ENCODE results near the gene PTRH1.
A peak's percentile ranks its signal among the peaks of the same experiment; 100 is the strongest.
"Not testable (repeated sequence)": the region's sequence is repeated elsewhere in the genome, so short reads cannot be mapped to it uniquely, and the experiment has no call there.

PTRH1 gene, protein sequence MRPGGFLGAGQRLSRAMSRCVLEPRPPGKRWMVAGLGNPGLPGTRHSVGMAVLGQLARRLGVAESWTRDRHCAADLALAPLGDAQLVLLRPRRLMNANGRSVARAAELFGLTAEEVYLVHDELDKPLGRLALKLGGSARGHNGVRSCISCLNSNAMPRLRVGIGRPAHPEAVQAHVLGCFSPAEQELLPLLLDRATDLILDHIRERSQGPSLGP

DNA sequence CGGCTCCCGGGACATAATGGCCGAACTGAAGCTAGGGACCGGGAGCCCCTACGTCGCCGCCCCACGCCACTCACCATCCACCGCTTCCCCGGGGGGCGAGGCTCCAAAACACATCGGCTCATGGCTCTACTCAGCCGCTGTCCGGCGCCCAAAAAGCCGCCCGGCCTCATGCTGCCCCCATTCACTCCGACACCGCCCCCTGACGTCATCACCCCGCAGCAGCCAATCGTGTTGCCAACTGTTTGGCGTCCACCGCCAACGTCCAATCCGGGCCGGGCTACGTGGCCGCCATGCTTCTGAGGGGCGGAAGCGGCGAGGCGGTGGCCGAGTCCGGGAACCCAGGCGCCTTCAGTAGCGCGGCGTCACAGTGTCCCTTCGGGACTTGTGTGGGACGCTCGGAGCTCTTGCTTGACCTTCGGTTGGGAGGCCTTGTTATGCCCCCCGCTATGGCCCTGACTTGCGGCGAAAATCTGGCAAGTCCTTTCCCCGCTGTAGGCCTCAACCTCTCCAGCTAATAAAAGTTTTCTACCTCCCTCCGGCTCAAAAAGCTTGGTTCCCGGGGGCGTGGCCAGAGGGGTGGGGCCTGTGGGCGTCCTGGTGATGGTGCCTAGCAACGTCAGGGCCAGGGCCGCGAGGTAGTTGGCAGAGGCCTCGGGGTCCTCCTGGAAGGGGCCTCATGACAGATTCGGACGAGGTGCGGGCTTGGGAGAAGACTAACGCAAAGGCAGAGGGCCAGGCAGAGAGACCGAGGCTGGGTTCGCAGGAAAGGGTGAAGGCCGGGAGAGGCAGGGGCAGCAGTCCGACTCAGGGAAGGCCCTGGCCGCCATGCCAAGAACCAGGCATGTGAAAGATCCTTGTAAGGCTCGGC, at the start of gene PTRH1, which contains the start of gene TTC16:
Gene PTRH1 (minus strand): TSS at position 194 of the 868 bp plus-strand sequence. CDS start 24 bp downstream, at position 170.
Gene TTC16 (plus strand): TSS at position 610 of the 868 bp plus-strand sequence. CDS start 67 bp downstream, at position 677.
- DNase-seq (ENCODE audit: low read depth): peak; percentile 95

DNA sequence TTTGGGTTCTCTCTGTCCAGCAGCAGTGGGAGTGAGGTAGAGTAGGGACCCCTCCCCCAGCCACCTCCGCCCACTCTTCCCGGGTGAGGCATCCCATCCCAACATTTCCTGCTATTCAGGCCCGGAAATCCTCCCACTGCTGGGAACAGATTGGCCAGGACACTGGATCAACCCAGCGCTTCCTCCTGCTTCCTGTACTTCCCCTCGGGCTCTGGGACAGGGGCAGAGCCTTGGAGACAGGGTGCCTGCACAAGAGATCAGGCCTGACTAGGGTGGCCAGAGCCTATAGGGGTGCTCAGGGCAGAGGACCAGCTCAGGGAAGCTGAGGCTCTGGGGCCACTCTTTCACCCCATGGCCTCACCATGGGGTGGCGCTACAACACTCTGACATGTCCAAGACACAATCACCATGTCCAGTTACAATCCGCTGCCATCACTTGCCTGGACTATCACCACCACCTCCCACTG, 48.5 kb upstream of the PTRH1 start:
- no peak for DNase-seq (ENCODE audit: low read depth)

DNA sequence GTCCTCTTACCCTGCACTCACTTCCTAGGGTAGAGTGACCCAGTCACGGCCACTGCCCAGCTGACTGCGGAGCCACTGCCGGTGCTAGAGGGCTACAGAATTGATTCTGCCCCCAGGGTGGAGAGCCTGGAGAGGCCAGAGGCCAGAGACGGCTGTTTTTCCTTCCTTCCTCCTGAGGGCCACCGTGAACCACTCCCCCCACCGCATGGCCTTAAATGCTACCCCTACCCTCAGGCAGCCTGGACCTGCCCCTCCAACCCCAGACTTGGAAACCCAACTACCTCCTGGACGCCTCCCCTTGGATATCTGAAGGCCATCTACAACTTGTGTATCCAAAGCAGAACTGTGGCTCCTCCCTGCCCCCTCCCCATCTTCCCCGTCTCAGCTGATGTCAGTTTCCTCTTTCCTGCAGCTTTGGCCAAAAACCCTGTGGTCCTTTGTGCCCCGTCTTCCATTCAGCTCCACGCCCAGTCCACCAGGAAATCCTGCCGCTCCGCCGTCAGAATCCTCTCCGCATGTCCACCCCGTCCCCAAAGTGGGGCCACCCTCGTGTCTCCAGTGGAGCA, 46.7 kb upstream of the PTRH1 start:
- DNase-seq (ENCODE audit: low read depth): no peak

DNA sequence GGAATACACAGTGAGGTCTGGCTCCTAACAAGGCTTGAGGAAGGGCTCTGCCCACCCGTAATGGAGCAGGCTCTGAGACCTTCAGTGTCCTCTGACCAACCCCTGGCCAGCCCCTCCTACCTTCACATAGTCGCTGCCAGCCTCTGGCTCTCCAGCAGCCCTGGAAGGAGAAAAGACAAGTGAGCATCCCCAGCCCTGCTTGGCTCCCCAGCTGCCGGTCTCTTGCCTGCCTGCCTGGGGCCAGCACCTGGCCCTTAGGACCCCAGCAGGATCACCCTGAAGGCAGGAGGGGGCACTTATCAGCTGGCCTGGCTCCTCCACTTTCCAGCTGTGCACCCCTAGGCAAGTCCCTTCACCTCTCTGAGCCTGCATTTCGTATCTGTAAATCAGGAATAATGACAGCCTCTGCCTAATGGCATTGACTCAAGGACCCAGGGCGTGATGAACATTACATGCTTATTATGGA, 46.1 kb upstream of the PTRH1 start:
- no peak for DNase-seq (ENCODE audit: low read depth)

DNA sequence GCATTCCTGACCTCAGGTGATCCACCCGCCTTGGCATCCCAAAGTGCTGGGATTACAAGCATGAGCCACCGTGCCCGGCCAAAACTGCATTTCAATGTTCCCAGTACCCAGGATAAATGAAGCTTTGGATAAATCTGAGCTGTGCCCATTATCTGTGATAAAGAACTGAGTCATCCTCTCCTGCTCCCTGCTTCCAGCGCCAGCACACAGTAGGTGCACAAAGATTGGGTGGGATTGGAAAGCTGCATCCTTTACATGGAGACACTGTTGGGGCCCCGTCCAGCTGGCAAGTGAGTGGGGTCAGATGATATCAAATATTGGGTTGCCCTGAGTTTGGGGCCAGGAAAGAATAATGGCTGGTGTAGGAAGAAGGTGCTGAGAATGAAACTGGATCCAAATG, 45.6 kb upstream of the PTRH1 start:
- DNase-seq (ENCODE audit: low read depth): no peak

DNA sequence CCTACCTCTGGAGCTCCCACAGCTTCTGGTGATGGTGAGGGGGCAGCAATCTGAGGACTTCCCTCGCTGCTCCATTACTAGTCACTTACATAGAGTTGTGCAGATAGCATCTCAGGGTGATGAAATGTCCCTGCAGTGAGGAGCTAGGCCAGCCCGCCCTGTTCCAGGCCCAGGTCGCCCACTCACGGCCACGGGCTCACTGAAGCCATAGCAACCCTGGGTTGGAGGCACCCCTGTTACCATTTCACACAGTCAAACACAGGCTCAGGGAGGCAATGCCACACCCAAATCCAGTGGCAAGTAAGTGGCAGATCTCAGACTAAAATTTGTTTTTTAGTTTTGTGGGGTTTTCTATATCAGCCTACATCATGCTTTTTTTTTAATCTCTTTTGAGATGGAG, 43.4 kb upstream of the PTRH1 start:
- no peak for DNase-seq (ENCODE audit: low read depth)

DNA sequence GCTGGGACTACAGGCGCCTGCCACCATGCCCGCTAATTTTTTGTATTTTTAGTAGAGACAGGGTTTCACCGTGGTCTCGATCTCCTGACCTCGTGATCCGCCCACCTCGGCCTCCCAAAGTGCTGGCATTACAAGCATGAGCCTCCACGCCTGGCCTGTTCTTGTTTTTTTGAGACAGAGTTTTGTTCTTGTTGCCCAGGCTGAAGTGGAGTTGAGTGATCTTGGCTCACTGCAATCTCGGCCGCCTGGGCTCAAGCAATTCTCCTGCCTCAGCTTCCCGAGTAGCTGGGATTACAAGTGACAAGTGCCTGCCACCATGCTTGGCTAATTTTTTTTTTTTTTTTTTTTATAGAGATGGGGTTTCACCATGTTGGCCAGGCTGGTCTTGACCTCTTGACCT, 41.3 kb upstream of the PTRH1 start:
- not testable (repeated sequence) for DNase-seq (ENCODE audit: low read depth)

DNA sequence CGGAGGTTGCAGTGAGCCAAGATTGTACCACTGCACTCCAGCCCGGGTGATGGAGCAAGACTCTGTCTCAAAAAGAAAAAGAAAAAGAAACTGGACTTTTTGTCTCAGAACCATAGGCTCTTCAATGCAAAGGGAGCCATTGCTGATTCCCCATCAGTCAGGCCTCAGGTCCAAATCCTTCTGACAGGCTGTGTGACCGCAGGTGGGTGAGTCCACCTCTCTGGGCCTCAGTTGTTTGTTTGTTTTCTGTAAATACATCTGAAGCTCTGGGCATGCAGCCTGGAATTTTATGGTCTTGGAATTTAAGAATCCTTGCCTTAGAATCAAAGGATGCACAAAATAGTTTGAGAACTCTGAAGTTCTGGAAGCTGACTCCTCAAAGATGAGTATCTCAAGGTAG, 40.8 kb upstream of the PTRH1 start:
- DNase-seq (ENCODE audit: low read depth): no peak

DNA sequence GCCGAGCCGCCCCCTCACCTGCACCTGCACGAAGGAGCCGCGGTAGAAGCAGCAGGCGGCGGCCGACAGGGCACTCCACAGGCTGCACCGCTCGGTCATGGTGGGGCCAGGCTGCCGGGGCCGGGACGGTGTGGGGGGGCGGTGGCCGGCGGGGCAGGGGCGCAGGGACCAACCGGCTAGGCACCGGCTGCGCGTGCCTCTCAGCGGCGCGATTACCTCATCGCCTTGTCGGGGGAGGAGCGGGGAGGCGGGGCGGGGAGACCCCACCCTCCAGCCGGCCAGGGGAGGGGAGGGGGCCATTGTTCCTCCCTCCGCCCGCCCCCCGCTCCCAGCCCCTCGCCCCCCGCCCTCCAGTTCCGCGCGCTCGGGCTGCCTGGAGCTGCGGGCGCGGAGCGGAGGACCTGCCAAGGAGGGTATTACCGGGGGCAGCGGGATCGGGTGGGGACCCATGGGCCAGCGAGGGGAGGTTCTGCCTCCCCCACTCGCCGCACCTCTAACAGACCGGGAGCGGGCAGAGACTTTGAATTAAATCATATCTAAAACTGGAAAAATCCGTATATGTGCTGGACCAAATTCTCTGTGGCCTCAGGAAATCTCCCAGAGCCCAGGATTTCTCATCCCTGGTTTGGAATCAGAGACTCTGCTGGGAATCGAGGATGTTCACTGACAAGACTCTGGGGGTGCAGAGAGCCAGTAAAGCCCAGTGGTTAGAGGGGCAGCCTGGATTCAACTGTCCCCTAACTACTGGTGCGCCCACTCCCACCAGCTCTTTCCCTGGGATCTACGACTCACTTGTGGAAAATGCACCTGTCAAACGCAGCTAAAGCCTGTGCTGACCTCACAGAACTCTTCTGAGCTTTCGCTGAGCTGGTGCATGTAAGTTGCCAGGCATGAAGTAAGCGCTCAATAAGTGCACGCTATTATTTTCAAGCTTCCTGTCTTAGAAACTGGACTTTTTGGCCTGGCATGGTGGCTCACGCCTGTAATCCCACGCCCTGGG, 39.9 kb upstream of the PTRH1 start:
- DNase-seq (ENCODE audit: low read depth): no peak

DNA sequence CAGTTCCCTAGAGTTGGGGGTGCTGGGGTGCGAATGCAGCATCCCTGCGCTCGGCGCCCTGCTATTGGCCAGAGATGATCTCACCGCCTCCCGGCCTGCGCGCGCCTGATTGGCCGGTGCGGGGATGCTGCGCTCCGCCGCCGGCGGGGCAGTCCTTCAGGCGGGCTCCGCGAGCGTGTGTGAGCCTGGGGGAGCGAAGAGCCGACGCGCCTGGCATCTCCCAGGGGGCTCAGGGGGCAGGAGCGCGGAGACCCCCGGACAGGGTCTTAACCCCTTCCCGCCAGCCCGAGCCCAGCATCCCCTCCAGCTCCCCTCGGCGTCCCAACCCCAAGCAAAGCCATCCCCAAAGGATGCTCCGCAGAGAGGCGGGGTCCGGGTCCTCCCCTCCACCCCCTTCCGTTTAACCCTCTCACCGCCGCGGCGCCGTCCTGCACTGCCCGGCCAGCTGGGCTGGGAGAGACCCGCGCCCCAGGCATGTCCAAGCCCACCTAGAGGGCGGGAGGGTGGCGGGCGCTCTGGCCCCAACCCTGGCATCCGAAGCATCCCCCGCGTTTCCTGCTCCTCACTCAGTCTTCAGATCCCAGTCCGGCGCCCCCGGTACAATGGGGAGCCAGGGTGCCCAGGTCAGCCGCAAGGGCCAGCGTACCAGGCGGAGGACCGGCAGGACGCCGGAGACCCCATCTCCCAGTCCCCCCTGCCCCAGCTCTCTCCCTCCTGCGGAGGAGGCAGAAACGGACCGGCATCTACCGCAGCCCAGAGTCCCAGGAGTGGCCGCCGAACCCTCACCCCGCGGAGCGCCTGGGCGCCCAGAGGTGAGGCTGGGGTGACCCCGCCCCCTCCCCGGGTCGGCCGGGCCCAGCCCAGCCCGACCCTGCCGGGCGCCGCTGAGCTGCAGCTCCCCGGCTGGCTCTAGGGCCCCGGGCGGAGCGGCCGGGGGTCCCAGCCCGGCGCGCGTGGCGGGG, 38.9 kb upstream of the PTRH1 start:
- DNase-seq (ENCODE audit: low read depth): no peak

DNA sequence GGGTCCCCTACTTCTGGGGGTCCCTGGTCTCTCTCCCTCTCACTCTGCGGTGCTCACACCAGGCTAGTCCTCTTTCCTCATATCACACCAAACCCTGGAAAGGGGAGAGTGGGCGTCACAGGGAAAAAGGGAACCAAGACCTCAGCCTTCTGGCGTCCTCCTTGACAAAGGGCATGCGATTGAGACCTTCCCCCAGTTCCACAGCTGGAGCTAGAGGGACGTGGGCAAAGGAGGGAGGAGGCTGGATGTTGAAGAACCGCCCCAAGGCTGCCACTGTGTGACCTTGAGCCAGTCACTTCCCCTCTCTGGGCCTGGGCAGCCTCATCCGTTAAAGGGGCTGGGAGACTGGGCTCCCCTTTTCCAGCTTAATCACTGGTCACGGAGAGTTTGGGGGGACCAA, 38.2 kb upstream of the PTRH1 start:
- no peak for DNase-seq (ENCODE audit: low read depth)

DNA sequence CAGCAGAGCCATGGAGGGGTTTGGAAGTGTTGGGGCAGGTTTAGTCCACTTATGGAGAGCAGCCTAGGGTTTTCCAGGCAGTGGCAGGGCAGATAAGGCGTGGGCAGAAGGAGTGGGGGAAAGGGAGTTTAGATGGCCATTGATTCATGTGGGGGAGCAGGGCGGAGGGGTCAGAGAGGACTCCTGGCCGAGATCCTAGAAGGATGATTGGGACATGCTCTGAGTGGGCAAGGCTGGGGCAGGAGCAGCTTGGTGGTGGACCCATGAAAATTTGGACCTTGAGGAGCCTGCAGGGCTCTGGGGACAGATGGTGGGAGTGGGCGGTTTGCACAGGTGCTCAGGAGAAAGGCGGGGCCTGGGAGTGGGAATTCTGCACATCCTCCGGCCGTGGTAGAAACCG, 37.7 kb upstream of the PTRH1 start:
- no peak for DNase-seq (ENCODE audit: low read depth)

DNA sequence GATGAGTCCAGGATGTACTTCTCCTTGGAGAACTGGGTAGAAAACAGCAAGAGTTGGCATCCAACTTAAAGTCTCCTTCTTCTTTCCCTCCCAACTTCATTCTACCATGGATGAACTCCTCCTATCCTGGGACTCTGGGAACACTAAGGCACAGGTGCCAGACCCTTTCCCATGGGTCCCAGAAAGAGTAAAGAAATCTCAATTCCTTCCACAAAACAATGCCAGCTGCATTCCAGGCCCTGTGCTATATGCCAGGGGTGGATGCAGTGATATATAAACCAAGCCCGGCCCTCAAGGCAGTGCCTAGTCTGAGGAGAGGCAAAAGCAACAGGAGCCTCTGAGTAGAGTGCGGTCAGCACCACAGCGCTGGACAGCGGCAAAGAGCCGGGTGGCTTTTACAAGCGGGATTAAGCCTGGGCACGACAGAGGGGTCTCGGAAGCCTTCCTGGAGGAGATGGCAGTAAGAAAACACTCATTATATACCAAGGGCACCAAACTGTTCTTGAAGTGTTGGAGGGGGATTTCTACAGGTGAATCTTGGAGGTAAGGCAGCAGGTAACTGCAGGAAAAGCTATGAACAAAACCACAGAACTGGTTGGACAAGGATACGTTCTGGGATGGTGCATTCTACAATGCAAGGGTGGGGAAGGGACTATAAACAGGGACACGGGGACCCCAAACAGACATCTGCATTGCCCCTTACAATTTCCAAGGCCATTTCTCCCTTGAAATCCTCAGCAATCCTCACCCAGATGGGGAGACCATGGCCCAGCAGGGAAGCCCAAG, 36.0 kb upstream of the PTRH1 start:
- DNase-seq (ENCODE audit: low read depth): no peak

DNA sequence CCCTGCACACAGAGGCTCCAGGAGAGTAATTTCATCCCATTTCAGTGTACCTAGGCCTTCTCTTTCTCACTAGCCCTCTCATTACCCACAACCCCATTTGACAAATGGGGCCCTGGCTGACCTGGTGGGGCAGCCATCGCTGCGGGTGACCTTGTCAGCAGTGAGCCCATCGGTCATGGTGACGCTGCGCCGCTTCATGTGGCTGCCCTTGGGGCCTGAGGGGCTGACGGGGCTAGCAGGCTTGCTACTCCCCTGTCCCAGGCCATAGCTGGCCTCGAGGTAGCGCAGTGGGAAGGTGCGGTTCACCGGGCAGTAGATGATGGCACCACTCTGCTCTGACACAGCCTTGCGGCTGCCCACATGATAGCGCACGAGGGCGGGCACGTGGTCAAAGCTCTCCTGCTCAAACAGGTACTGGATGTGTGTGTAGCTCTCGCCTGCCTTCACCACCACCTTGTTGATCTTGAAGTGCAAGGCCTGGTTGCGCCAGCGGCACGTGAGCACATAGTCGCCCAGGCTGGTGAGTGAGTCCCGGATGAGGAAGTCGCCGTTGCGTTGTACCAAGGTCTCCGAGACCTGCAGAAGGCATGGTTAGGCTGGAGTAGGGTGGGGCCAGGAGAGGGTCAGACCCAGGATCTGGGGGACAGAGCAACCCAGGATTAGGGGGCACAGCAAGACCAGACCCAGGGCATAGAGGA, 33.8 kb upstream of the PTRH1 start:
- DNase-seq (ENCODE audit: low read depth): no peak

DNA sequence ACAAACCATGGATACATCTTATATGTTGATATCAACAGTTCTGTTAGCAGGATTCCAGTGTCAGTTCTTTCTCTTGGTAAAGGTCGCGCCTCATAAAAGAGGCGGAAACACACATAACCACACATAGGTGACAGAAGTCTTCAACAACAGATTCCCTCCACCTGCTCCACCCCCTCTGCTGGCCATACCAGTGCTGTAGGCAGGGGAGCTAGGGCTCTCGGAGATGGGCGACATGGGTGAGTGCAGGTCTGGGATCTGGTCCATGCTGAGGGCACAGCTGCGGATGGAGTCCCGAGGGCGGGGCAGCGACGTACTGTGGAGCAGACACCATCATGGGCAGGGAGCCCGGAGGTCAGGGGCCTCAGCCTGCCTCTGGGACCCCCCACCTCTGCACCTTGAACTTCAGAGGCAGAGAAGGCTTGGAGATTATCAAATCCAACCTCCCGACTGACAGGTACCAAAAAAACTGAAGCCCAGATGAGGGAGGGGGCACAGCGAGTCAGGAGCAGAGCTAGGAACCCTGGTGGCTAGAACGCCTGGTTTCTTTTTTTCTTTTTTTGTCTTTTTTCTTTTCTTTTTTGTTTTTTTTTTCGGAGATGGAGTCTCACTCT, 31.6 kb upstream of the PTRH1 start:
- DNase-seq (ENCODE audit: low read depth): no peak

DNA sequence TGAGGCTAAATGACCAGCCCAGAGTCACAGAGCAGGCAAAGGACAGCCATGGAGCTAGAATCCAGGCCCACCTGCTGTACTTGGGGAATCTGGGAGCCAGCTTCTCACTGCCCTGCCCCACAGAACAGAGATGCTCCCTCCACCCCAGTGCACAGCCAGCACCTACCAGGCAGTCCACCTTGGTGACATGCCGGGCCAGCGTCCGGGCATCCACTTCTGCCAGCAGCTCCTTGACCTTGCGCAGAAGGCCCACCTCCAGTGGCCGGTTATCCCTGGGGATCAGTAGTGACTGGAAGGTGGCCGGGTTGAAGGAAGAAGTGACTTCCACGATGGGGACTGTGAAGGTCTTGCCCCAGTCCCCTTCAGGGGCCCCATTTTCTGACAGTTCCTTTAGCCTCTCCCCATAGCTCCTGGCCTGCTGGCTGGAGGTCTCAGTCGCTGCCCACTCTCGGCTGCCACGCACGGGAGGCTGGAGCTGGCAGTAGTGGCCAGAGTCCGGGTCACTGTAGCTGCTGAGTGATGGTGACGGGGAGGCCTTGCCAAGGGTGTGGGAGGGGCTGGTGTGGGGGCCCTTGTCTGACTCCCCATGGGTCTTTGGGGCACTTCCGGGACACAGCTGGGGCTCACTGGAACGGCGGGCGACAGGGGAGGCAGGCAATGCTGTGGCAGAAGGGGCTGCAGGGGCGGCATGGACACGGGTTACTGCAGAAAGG, 29.1 kb upstream of the PTRH1 start:
- DNase-seq (ENCODE audit: low read depth): no peak

DNA sequence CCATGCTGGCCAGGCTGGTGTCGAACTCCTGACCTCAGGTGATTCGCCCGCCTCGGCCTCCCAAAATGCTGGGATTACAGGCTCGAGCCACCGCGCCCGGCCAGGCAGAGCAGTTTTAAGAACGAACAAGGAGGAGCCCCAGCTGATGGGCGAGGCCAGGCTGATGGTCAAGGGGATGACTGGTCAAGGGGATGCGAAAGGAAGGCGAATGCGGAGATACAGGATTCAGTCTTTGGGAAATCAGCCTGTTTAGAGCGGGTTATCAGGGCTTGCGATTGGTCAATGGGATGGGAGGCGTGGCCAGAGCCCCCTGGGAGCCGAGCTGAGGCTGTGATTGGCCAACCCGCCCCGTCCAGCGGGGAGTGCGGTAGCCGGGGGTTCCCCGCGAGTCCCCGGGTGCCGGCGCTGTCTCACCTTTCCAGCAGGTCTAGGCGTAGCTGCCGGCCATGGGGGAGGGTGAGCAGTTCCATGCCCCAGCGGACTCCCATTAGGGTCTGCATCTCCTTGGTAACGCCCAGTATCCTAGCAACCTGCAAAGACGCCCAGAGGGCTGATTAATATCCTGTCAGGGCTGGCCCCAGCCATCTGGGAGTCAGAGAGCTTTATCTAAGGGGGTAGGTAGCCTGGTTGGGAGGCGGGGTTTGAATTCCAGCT, 27.1 kb upstream of the PTRH1 start:
- DNase-seq (ENCODE audit: low read depth): no peak

Data from activated T-cell treated with anti-CD3 and anti-CD28 coated beads for 48 hours (primary cell).